HEK293 (cell line): ENCODE data around the gene PPFIA1.

Experiments
- CTCF ChIA-PET: fragments of 350-600 bp; formaldehyde crosslinking; extraction: SDS; loops from one replicate; lab custom pipeline; 2021; ENCODE audit warnings: antibody characterized with exemption; lab: Yijun Ruan, JAX
- POLR2A ChIA-PET: fragments of 300-600 bp; formaldehyde crosslinking; extraction: SDS; loops from one replicate; lab custom pipeline; 2020; ENCODE audit warnings: antibody characterized with exemption, inconsistent platforms; lab: Yijun Ruan, JAX
- H3K27ac ChIP-seq: fragments of 200-500 bp; sonication (Bioruptor generic); 2 replicates; pipeline ENCODE4 v1.5.1; 2014; ENCODE audit warnings: low read depth, low read length, control low read depth, inconsistent platforms; ENCODE audit errors: extremely low read depth
- H3K36me3 ChIP-seq, 2 experiments: fragments of 200-500 bp in 1 of 2; sonication (Bioruptor generic) in 1 of 2; 1 replicate in 1 of 2; 2 replicates in 1 of 2; pipeline ENCODE4 v1.5.1; 2014 to 2017; ENCODE audit warnings: inconsistent platforms in 2 of 2, low read length in 2 of 2; ENCODE audit not compliant: control insufficient read depth in 2 of 2, insufficient read depth in 1 of 2
- H3K4me1 ChIP-seq: fragments of 200-500 bp; sonication (Bioruptor generic); 2 replicates; pipeline ENCODE4 v1.5.1; 2014; ENCODE audit warnings: mild to moderate bottlenecking, low read length, inconsistent platforms; ENCODE audit not compliant: control insufficient read depth, insufficient read depth
- H3K4me3 ChIP-seq: 2 replicates; pipeline ENCODE4 v1.5.1; 2011; ENCODE audit warnings: low read depth, mild to moderate bottlenecking, control low read depth, low read length, moderate library complexity
- H3K9me3 ChIP-seq: fragments of 200-500 bp; sonication (Bioruptor generic); 2 replicates; pipeline ENCODE4 v1.5.1; 2014; ENCODE audit warnings: low read depth, low read length, inconsistent platforms; ENCODE audit not compliant: control insufficient read depth, insufficient read depth
- FEZF1 ChIP-seq: fragments of 450-650 bp; formaldehyde crosslinking; IDR thresholded peaks from 2 replicates; pipeline ENCODE4 v1.5.1; 2016; ENCODE audit warnings: missing biosample characterization, missing genetic modification characterization
- GLIS2 ChIP-seq: fragments of 450-650 bp; formaldehyde crosslinking; IDR thresholded peaks from 2 replicates; pipeline ENCODE4 v1.5.1; 2016; ENCODE audit warnings: missing biosample characterization, missing genetic modification characterization
- REPIN1 ChIP-seq: fragments of 450-650 bp; formaldehyde crosslinking; IDR thresholded peaks from 2 replicates; pipeline ENCODE4 v1.5.1; 2017; ENCODE audit warnings: missing biosample characterization, missing genetic modification characterization, low read depth
- SCRT2 ChIP-seq: fragments of 450-650 bp; formaldehyde crosslinking; IDR thresholded peaks from 2 replicates; pipeline ENCODE4 v1.5.1; 2016; ENCODE audit warnings: missing biosample characterization, missing genetic modification characterization
- YY2 ChIP-seq: fragments of 450-650 bp; formaldehyde crosslinking; IDR thresholded peaks from 2 replicates; pipeline ENCODE4 v1.5.1; 2016; ENCODE audit warnings: missing biosample characterization, missing genetic modification characterization
- ZFP69B ChIP-seq: fragments of 450-650 bp; formaldehyde crosslinking; IDR thresholded peaks from 2 replicates; pipeline ENCODE4 v1.5.1; 2016; ENCODE audit warnings: missing biosample characterization, missing genetic modification characterization
- ZNF23 ChIP-seq: fragments of 450-650 bp; formaldehyde crosslinking; IDR thresholded peaks from 2 replicates; pipeline ENCODE4 v1.5.1; 2016; ENCODE audit warnings: missing biosample characterization, missing genetic modification characterization, borderline replicate concordance
- ZNF324 ChIP-seq: fragments of 450-650 bp; formaldehyde crosslinking; IDR thresholded peaks from 2 replicates; pipeline ENCODE4 v1.5.1; 2016; ENCODE audit warnings: missing biosample characterization, missing genetic modification characterization
- ZNF596 ChIP-seq: fragments of 450-650 bp; IDR thresholded peaks from 2 replicates; pipeline ENCODE4 v1.5.0; 2018; ENCODE audit warnings: missing biosample characterization, mild to moderate bottlenecking, missing genetic modification characterization, moderate library complexity
- ZNF654 ChIP-seq: fragments of 450-650 bp; formaldehyde crosslinking; IDR thresholded peaks from 2 replicates; pipeline ENCODE4 v1.5.1; 2016; ENCODE audit warnings: low read depth, missing biosample characterization, missing genetic modification characterization
- ZSCAN23 ChIP-seq: fragments of 450-650 bp; formaldehyde crosslinking; IDR thresholded peaks from 2 replicates; pipeline ENCODE4 v1.5.1; 2016; ENCODE audit warnings: missing biosample characterization, missing genetic modification characterization
- TF ChIP-seq, protein P1 (sequence below): fragments of 450-650 bp; formaldehyde crosslinking; IDR thresholded peaks from 2 replicates; pipeline ENCODE4 v1.5.1; 2016; ENCODE audit warnings: missing biosample characterization, missing genetic modification characterization, borderline replicate concordance
- TF ChIP-seq, protein P2 (sequence below): fragments of 450-650 bp; formaldehyde crosslinking; optimal IDR thresholded peaks from 2 replicates; pipeline ENCODE3; 2016; ENCODE audit warnings: missing biosample characterization, mild to moderate bottlenecking, missing genetic modification characterization
- TF ChIP-seq, protein P3 (sequence below): fragments of 450-650 bp; formaldehyde crosslinking; IDR thresholded peaks from 2 replicates; pipeline ENCODE4 v1.5.1; 2016; ENCODE audit warnings: missing biosample characterization, missing genetic modification characterization
- TF ChIP-seq, protein P4 (sequence below): fragments of 450-650 bp; formaldehyde crosslinking; IDR thresholded peaks from 2 replicates; pipeline ENCODE4 v1.5.1; 2017; ENCODE audit warnings: missing biosample characterization, missing genetic modification characterization

The PPFIA1 gene

DNA sequence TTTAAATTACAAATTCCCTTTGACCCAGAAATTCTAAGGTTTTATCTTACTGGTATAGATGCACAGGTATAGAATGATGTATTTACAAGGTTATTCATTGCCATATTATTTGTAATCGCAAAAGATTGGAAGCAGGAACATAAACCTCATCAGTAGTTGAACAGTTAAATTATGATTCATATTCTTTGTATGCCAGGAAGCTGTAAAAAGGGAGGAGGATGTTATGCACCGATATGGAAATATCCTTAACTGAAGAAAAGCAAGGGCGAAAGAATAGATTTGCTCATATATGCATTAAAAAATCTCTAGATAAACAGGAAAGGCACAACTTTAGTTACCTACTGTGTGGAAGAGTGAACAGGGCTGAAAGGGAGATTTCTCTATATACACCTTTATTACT, 36.7 kb downstream of the PPFIA1 start (continued):
- TF ChIP-seq, protein P1, sequence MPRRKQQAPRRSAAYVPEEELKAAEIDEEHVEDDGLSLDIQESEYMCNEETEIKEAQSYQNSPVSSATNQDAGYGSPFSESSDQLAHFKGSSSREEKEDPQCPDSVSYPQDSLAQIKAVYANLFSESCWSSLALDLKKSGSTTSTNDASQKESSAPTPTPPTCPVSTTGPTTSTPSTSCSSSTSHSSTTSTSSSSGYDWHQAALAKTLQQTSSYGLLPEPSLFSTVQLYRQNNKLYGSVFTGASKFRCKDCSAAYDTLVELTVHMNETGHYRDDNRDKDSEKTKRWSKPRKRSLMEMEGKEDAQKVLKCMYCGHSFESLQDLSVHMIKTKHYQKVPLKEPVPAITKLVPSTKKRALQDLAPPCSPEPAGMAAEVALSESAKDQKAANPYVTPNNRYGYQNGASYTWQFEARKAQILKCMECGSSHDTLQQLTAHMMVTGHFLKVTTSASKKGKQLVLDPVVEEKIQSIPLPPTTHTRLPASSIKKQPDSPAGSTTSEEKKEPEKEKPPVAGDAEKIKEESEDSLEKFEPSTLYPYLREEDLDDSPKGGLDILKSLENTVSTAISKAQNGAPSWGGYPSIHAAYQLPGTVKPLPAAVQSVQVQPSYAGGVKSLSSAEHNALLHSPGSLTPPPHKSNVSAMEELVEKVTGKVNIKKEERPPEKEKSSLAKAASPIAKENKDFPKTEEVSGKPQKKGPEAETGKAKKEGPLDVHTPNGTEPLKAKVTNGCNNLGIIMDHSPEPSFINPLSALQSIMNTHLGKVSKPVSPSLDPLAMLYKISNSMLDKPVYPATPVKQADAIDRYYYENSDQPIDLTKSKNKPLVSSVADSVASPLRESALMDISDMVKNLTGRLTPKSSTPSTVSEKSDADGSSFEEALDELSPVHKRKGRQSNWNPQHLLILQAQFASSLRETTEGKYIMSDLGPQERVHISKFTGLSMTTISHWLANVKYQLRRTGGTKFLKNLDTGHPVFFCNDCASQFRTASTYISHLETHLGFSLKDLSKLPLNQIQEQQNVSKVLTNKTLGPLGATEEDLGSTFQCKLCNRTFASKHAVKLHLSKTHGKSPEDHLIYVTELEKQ (tag by site-specific recombination): no peak
- no peak for TF ChIP-seq ZNF23 (tag by site-specific recombination)

DNA sequence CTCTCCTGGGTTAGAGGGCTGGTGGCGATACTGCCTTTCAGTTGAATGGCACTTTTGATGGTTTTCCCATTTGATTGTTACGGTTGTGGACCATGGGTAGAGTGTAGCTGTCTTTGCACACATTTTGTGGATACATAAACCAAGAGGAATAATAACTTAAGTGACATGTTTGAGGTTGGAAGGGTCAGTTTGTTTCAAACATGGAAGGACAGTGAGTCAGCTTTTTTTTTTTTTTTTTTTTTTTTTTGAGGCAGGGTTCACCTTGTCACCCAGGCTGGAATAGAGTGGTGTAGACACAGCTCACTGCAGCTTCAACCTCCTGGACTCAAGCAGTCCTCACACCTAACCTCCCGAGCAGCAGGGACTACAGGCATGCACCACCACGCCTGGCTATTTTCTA, 41.1 kb downstream of the PPFIA1 start:
- Histone ChIP-seq H3K4me3 (no peak overlapping the region), H3K9me3 (no peaks in the 10 kb centered on the region), H3K36me3 (peaks cover 0 to 24% of the 10 kb centered on the region in 2 experiments; a peak in 1 of 3 replicates), H3K4me1 (no peaks in the 10 kb centered on the region), H3K27ac (no peak overlapping the region)
- ChIA-PET POLR2A (no interaction called here), CTCF (no interaction called here)
- 0 out of 2 replicates have a peak, but pooled peaks have one; percentile 49 for TF ChIP-seq SCRT2
- TF ChIP-seq ZSCAN23 (tag by site-specific recombination): no peak
- no peak for TF ChIP-seq ZNF654 (tag by site-specific recombination)
- TF ChIP-seq YY2: no peak
- no peak for TF ChIP-seq ZNF324 (tag by site-specific recombination)

DNA sequence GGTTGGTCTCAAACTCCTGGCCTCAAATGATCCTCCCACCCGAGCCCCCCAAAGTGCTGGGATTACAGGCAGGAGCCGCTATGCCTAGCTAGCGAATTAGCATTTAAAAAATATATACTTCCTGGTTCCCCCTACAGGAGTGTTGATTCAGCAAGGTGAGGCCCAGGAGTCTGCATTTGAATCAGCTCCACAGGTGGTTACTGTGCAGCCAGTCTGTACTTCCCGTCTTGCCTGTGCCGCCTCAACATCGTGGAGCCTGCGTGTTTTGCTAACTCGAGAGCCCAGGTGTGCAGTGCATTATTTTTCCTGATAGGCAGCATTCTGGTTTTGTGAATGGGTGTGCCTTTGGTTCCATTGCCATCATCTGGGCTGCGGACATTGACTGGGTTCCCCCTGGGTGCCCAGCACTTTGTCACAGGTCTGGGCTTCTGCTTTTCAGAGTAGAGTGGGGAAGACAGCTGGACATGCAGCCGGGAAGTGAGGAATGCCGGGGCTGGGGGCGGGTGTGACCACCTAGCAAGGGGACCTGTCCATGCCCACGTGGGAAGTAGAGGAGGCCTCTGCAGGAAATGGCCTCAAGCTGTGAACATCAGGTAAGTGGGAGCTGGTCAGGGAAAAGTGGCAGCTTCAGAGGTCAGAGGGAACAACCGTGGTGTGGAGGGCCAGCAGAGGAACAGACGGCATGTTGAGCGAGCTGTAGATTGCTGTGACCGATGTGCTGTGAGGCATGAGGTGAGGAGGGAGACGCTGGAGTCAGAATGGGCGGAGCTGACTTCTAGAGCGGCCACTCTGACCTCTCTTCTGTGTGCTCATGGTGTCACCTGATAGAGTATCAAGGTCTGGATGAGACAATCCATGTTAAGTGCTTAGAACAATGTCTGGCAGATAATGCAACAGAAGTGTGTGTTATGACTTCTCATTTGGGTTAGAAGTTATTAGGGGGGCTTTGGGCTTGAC, 42.2 kb downstream of the PPFIA1 start:
- Histone ChIP-seq H3K9me3 (no peaks in the 10 kb centered on the region), H3K36me3 (peaks cover 0 to 24% of the 10 kb centered on the region in 2 experiments; a peak in 1 of 3 replicates), H3K27ac (no peak overlapping the region), H3K4me3 (no peak overlapping the region), H3K4me1 (no peaks in the 10 kb centered on the region)
- TF ChIP-seq FEZF1 (tag by site-specific recombination) (no peak), SCRT2 (0 out of 2 replicates have a peak, but pooled peaks have one; percentile 21), GLIS2 (no peak), REPIN1 (tag by site-specific recombination) (no peak), ZNF596 (tag by site-specific recombination) (no peak), ZFP69B (no peak)
- TF ChIP-seq, protein P2, sequence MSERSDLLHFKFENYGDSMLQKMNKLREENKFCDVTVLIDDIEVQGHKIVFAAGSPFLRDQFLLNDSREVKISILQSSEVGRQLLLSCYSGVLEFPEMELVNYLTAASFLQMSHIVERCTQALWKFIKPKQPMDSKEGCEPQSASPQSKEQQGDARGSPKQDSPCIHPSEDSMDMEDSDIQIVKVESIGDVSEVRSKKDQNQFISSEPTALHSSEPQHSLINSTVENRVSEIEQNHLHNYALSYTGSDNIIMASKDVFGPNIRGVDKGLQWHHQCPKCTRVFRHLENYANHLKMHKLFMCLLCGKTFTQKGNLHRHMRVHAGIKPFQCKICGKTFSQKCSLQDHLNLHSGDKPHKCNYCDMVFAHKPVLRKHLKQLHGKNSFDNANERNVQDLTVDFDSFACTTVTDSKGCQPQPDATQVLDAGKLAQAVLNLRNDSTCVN: no peak
- TF ChIP-seq, protein P3, sequence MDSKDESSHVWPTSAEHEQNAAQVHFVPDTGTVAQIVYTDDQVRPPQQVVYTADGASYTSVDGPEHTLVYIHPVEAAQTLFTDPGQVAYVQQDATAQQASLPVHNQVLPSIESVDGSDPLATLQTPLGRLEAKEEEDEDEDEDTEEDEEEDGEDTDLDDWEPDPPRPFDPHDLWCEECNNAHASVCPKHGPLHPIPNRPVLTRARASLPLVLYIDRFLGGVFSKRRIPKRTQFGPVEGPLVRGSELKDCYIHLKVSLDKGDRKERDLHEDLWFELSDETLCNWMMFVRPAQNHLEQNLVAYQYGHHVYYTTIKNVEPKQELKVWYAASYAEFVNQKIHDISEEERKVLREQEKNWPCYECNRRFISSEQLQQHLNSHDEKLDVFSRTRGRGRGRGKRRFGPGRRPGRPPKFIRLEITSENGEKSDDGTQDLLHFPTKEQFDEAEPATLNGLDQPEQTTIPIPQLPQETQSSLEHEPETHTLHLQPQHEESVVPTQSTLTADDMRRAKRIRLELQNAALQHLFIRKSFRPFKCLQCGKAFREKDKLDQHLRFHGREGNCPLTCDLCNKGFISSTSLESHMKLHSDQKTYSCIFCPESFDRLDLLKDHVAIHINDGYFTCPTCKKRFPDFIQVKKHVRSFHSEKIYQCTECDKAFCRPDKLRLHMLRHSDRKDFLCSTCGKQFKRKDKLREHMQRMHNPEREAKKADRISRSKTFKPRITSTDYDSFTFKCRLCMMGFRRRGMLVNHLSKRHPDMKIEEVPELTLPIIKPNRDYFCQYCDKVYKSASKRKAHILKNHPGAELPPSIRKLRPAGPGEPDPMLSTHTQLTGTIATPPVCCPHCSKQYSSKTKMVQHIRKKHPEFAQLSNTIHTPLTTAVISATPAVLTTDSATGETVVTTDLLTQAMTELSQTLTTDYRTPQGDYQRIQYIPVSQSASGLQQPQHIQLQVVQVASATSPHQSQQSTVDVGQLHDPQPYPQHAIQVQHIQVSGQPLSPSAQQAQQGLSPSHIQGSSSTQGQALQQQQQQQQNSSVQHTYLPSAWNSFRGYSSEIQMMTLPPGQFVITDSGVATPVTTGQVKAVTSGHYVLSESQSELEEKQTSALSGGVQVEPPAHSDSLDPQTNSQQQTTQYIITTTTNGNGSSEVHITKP: no peak
- TF ChIP-seq, protein P4, sequence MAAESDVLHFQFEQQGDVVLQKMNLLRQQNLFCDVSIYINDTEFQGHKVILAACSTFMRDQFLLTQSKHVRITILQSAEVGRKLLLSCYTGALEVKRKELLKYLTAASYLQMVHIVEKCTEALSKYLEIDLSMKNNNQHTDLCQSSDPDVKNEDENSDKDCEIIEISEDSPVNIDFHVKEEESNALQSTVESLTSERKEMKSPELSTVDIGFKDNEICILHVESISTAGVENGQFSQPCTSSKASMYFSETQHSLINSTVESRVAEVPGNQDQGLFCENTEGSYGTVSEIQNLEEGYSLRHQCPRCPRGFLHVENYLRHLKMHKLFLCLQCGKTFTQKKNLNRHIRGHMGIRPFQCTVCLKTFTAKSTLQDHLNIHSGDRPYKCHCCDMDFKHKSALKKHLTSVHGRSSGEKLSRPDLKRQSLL (tag by site-specific recombination): no peak
- ChIA-PET POLR2A (interaction anchor here (0.5 kb wide), 1 partner anchor 603 kb away, joined by 3 read pairs; no protein-coding TSS in a partner anchor), CTCF (no interaction called here)
